HCT116 (cell line): ENCODE measurements around the gene TWNK.

Experiments used
- ATF3 ChIP-seq: IDR thresholded peaks from 2 replicates; pipeline ENCODE4 v1.6.1; 2012
- CBX3 ChIP-seq: IDR thresholded peaks from 2 replicates; pipeline ENCODE4 v1.6.1; 2012; ENCODE audit warnings: low read depth
- CTCF ChIP-seq, 3 experiments: fragments of 200-600 bp in 1 of 3; sonication (generic) in 1 of 3; IDR thresholded peaks in 2 of 3; conservative IDR thresholded peaks in 1 of 3; 2 replicates each; pipeline ENCODE4 v1.5.1; 2012 to 2017; ENCODE audit warnings: low read depth in 2 of 3, low read length in 2 of 3, antibody characterized with exemption in 1 of 3, borderline replicate concordance in 1 of 3, control low read depth in 1 of 3, mild to moderate bottlenecking in 1 of 3, mixed read lengths in 1 of 3, mixed run types in 1 of 3, moderate library complexity in 1 of 3; ENCODE audit not compliant: insufficient read depth in 1 of 3
- ELF1 ChIP-seq: IDR thresholded peaks from 2 replicates; pipeline ENCODE4 v1.6.1; 2012; ENCODE audit warnings: low read depth, borderline replicate concordance
- EZH2 ChIP-seq: fragments of 200-600 bp; sonication (generic); IDR thresholded peaks from 2 replicates; pipeline ENCODE4 v1.6.1; 2017; ENCODE audit warnings: antibody characterized with exemption, mixed run types
- POLR2A ChIP-seq: IDR thresholded peaks from 2 replicates; pipeline ENCODE4 v1.7.0; 2011; ENCODE audit warnings: borderline replicate concordance; ENCODE audit not compliant: insufficient read depth, insufficient read length; ENCODE audit errors: extremely low read depth
- POLR2AphosphoS5 ChIP-seq: IDR thresholded peaks from 2 replicates; pipeline ENCODE4 v1.6.1; 2011; ENCODE audit warnings: mild to moderate bottlenecking, low read depth, low read length, moderate library complexity
- RAD21 ChIP-seq: IDR thresholded peaks from 2 replicates; pipeline ENCODE4 v1.6.1; 2012; ENCODE audit warnings: low read depth, mild to moderate bottlenecking
- REST ChIP-seq: IDR thresholded peaks from 2 replicates; pipeline ENCODE4 v1.6.1; 2012; ENCODE audit warnings: low read depth
- SIN3A ChIP-seq: IDR thresholded peaks from 2 replicates; pipeline ENCODE4 v1.6.1; 2012; ENCODE audit warnings: low read depth
- ZNF274 ChIP-seq: fragments of 200-500 bp; sonication (Bioruptor generic); IDR thresholded peaks from 2 replicates; pipeline ENCODE4 v1.6.1; 2014; ENCODE audit warnings: mild to moderate bottlenecking, low read depth, low read length, inconsistent platforms

GRCh38 chr10:101000127-101000914 lies 13.0 kb downstream of the TWNK start:
- TF ChIP-seq CTCF (IDR thresholded peaks at IDR 0.05 in 2 of 3, conservative IDR thresholded peaks at IDR 0.05 in 1 of 3; ENCODE audit: borderline replicate concordance in 1 of 3, insufficient read depth in 1 of 3, low read depth in 2 of 3, low read length in 2 of 3) (no peak), ZNF274 (no peak), POLR2AphosphoS5 (peak; percentile 16; the same call in 1 of the 2 replicates), POLR2A (peak; percentile 22), REST (no peak), SIN3A (no peak), RAD21 (no peak), ELF1 (no peak), CBX3 (no peak), EZH2 (no peak), ATF3 (no peak)
